ENCODE data around the gene HORMAD2. TPM values are rescaled to one million over a fixed set of nuclear protein-coding genes. Genes with fewer than 3 reads are reported as not detected.
A peak's percentile ranks its signal among the peaks of the same experiment; 100 is the strongest.

HORMAD2 gene
- polyA plus RNA-seq, 4 donors = not detected

DNA sequence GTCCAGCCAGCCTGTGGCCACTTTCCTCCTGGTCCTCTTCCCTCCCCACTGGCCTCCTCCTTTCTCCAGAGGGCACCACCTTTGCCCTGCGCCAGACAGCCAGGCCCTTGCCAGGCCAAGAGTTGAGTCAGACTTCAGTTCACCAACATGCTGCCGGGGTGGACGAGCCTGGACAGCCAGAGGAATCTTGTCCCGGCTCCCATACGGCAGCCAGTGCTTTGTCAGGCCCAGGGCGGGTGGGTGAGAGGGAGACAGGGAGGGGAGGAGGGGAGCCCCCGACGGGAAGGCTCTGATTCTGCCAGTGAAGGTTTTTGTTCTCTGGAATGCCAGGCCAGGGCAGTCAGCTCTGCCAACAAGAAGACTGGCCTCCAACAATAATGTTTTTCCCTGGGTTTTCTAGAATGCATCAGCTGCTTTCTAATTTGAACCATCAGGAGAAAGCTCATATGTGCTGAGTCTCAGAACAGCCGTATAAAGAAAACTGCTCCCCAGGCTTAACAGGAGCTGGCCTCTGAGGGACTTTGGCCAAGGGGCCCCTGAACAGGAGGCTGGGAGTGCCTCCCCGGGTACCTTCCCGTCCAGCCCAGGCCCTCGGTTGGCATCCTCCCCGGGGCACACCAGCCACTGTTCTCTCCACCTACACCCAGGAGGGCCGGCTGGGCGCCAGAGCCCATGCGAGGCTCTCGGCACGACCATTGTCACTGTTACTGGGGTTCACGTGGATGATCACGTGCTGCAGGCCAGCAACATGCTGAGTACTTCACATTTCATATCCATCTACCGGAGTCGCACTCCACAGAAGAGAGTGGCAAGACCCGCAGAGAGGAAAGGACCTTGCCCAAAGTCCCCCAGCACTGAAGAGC, 137.7 kb downstream of the HORMAD2 start:
- Histone ChIP-seq H3K27ac (ENCODE audit: low read depth in 1 of 3, low read length in 2 of 3) (peak overlapping the region in 1 of 3 donors; percentile 78), H3K9me3 (ENCODE audit: control insufficient read depth in 2 of 2, insufficient read depth in 1 of 2, low read depth in 1 of 2, low read length in 1 of 2) (no peaks in the 10 kb centered on the region), H3K4me1 (ENCODE audit: control insufficient read depth in 3 of 3, insufficient read depth in 2 of 3, low read depth in 1 of 3, low read length in 2 of 3) (peaks cover 2 to 21% (median 3%) of the 10 kb centered on the region in 3 donors), H3K4me3 (ENCODE audit: low read depth in 1 of 3, low read length in 3 of 3) (no peak overlapping the region), H3K27me3 (ENCODE audit: control insufficient read depth in 3 of 3, insufficient read depth in 3 of 3, low read length in 3 of 3) (no peaks in the 10 kb centered on the region), H3K36me3 (ENCODE audit: control insufficient read depth in 3 of 3, insufficient read depth in 2 of 3, low read depth in 1 of 3, low read length in 3 of 3) (no peaks in the 10 kb centered on the region)
- WGBS, 3 donors = 40 to 65% (median 56%) methylated on average over 23 of the region's 23 CpGs
- DNase-seq (peak; percentile 40 to 85), FAIRE-seq (no peak)

DNA sequence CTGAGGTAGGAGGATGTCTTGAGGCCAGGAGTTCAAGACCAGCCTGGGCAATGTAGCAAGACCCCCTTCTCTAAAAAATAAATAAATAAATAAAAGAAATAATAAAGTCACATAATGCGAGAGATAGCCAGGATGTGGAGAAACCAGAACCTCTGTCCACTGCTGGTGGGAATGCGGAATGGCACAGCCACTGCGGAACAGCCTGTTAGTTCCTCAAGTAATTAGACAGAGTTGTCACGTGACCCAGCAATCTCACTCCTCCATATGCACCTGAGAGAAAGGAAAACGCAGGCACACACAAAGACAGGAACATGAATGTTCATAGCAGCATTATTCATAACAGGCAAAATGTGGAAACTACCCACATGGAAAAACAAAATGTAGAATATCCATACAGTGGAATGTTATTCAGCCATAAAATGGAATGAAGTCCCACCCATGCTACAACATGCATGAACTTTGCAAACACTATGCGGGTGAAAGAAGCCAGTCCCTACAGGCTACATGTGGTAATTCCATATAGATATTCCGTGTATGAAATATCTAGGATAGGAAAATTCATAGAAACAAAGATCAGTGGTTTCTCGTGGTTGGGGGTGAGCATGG, 138.9 kb downstream of the HORMAD2 start:
- Histone ChIP-seq H3K9me3 (ENCODE audit: control insufficient read depth in 2 of 2, insufficient read depth in 1 of 2, low read depth in 1 of 2, low read length in 1 of 2) (no peaks in the 10 kb centered on the region), H3K36me3 (ENCODE audit: control insufficient read depth in 3 of 3, insufficient read depth in 2 of 3, low read depth in 1 of 3, low read length in 3 of 3) (no peaks in the 10 kb centered on the region), H3K4me3 (ENCODE audit: low read depth in 1 of 3, low read length in 3 of 3) (no peak overlapping the region), H3K27me3 (ENCODE audit: control insufficient read depth in 3 of 3, insufficient read depth in 3 of 3, low read length in 3 of 3) (no peaks in the 10 kb centered on the region), H3K4me1 (ENCODE audit: control insufficient read depth in 3 of 3, insufficient read depth in 2 of 3, low read depth in 1 of 3, low read length in 2 of 3) (peaks cover 0 to 15% (median 2%) of the 10 kb centered on the region in 3 donors), H3K27ac (ENCODE audit: low read depth in 1 of 3, low read length in 2 of 3) (no peak overlapping the region)
- no peak for FAIRE-seq
- WGBS, 3 donors = 84 to 93% (median 89%) methylated on average over 8 of the region's 8 CpGs
- DNase-seq = peak in 1 of 2 donors; percentile 62

DNA sequence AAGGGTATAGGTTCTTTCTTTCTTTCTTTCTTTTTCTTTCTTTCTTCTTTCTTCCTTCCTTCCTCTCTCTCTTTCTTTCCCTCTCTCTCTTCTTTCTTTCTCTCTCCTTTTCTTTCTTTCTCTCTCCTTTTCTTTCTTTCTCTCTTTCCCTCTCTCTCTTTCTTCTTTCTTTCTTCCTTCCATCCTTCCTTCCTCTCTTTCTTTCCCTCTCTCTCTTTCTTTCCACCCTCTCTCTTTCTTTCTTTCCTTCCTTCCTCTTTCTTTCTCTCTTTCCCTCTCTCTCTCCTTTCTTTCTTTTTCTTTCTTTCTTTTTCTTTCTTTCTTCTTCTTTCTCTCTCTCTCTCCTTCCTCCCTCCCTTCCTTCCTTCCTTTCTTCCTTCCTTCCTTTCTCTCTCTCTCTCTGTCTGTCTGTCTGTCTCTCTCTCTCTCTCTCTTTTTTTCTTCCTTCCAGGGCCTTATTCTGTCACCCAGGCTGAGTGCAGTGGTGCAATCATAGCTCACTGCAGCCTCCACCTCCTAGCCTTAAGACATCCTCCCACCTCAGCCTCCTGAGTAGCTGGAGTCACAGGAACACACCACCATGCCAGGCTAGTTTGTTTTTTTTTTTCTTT, 139.5 kb downstream of the HORMAD2 start:
- H3K4me1 ChIP-seq (ENCODE audit: control insufficient read depth in 3 of 3, insufficient read depth in 2 of 3, low read depth in 1 of 3, low read length in 2 of 3) = peaks cover 0 to 15% (median 2%) of the 10 kb centered on the region in 3 donors
- H3K9me3 ChIP-seq (ENCODE audit: control insufficient read depth in 2 of 2, insufficient read depth in 1 of 2, low read depth in 1 of 2, low read length in 1 of 2) = no peaks in the 10 kb centered on the region
- H3K27ac ChIP-seq (ENCODE audit: low read depth in 1 of 3, low read length in 2 of 3) = no peak overlapping the region
- H3K27me3 ChIP-seq (ENCODE audit: control insufficient read depth in 3 of 3, insufficient read depth in 3 of 3, low read length in 3 of 3) = no peaks in the 10 kb centered on the region
- DNase-seq (no peak), FAIRE-seq (no peak)
- no peak overlapping the region for H3K4me3 ChIP-seq (ENCODE audit: low read depth in 1 of 3, low read length in 3 of 3)
- no peaks in the 10 kb centered on the region for H3K36me3 ChIP-seq (ENCODE audit: control insufficient read depth in 3 of 3, insufficient read depth in 2 of 3, low read depth in 1 of 3, low read length in 3 of 3)

DNA sequence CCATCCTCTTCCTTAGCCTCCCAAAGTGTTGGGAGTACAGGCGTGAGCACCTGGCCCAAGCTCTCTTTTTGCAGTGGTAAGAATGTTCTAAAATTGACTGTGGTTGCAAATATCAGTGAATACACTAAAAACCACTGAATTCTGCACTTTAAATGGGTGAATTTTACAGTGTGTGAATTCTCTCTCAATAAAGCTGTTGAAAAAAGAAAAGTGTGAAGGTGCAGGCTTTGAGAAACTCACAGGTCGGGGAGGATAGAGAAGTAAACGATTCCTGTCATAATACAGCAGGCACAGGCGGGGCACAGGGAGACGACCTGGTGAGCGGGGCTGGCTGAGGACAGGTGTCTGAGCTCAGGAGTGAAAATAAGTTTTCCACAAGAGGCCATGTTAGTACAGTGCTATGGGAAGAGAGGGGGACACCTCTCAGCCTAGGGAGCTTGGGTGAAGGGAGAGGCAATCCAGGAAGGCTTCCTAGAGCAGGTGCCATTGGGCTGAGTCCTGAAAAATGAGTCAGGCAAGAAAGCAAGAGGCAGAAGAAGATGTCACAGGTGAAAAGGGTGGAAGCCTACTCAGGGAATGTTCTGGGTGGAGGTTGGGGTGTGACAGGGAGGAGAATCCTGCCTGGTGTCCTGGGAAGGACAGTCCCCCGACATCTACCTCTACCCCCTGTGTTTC, 140.2 kb downstream of the HORMAD2 start:
- no peaks in the 10 kb centered on the region for H3K36me3 ChIP-seq (ENCODE audit: control insufficient read depth in 3 of 3, insufficient read depth in 2 of 3, low read depth in 1 of 3, low read length in 3 of 3)

DNA sequence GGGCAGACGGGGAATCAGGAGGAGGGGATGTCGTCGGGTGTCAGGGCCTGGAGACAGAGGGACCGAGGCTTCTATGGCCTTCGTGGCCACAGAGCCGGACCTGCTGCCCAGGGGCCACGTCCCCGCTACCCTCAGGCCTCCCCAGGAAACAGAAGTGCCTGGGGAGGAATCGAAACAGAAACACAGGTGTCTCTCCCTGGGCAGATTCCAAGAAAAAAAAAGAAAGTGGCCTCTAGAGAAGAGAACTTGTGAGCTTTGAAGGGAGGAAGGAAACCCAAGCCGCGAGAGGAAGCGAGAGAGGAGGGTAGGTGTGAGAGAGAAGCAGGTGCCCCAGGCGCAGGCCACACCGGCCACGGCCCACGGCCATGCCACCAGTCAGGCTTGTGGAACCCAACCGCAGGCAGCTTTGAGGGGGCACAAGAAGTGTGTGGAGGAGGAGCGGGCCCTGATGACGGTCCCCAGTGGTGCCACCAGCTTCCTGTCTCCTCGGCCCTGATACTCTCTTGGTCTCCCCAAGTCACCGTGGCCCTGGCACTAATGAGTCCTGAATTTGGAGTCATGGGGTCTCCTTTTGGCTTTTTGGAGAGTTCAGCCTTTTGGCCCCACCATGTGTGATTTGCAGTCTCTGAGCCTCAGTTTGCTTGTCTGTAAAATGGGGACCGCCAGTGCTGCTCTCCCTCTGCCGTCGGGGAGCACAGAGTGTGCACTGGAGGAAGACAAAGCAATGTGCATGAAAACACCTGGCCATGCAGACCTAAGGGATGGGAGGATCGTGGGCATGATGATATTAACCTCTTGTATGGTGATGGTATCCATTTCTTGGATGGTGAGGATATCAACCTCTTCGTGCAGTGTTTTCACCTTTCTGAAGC, 141.1 kb downstream of the HORMAD2 start:
- peaks cover 0 to 6% (median 0%) of the 10 kb centered on the region in 3 donors for H3K27me3 ChIP-seq (ENCODE audit: control insufficient read depth in 3 of 3, insufficient read depth in 3 of 3, low read length in 3 of 3)
- WGBS, 3 donors = 27 to 44% (median 32%) methylated on average over 23 to 26 of the region's 26 CpGs
- FAIRE-seq (no peak), DNase-seq (peak in 1 of 2 donors; percentile 56)
- no peaks in the 10 kb centered on the region for H3K36me3 ChIP-seq (ENCODE audit: control insufficient read depth in 3 of 3, insufficient read depth in 2 of 3, low read depth in 1 of 3, low read length in 3 of 3)
- H3K4me1 ChIP-seq (ENCODE audit: control insufficient read depth in 3 of 3, insufficient read depth in 2 of 3, low read depth in 1 of 3, low read length in 2 of 3) = peaks cover 0 to 15% (median 2%) of the 10 kb centered on the region in 3 donors
- peak overlapping the region in 1 of 3 donors; percentile 68 for H3K27ac ChIP-seq (ENCODE audit: low read depth in 1 of 3, low read length in 2 of 3)
- peaks cover 0 to 7% of the 10 kb centered on the region in 2 donors for H3K9me3 ChIP-seq (ENCODE audit: control insufficient read depth in 2 of 2, insufficient read depth in 1 of 2, low read depth in 1 of 2, low read length in 1 of 2)
- H3K4me3 ChIP-seq (ENCODE audit: low read depth in 1 of 3, low read length in 3 of 3) = peak overlapping the region in 1 of 3 donors; percentile 2

More for the DNA sequence above, 140.2 kb downstream of the HORMAD2 start:
- FAIRE-seq (no peak), DNase-seq (no peak)
- H3K27me3 ChIP-seq (ENCODE audit: control insufficient read depth in 3 of 3, insufficient read depth in 3 of 3, low read length in 3 of 3) = peaks cover 0 to 6% (median 0%) of the 10 kb centered on the region in 3 donors
- H3K4me1 ChIP-seq (ENCODE audit: control insufficient read depth in 3 of 3, insufficient read depth in 2 of 3, low read depth in 1 of 3, low read length in 2 of 3) = peaks cover 0 to 15% (median 2%) of the 10 kb centered on the region in 3 donors
- 57 to 68% (median 59%) methylated on average over 7 of the region's 7 CpGs for WGBS, 3 donors
- H3K4me3 ChIP-seq (ENCODE audit: low read depth in 1 of 3, low read length in 3 of 3) = no peak overlapping the region
- H3K27ac ChIP-seq (ENCODE audit: low read depth in 1 of 3, low read length in 2 of 3) = peak overlapping the region in 1 of 3 donors; percentile 68
- H3K9me3 ChIP-seq (ENCODE audit: control insufficient read depth in 2 of 2, insufficient read depth in 1 of 2, low read depth in 1 of 2, low read length in 1 of 2) = peaks cover 0 to 4% of the 10 kb centered on the region in 2 donors

DNA sequence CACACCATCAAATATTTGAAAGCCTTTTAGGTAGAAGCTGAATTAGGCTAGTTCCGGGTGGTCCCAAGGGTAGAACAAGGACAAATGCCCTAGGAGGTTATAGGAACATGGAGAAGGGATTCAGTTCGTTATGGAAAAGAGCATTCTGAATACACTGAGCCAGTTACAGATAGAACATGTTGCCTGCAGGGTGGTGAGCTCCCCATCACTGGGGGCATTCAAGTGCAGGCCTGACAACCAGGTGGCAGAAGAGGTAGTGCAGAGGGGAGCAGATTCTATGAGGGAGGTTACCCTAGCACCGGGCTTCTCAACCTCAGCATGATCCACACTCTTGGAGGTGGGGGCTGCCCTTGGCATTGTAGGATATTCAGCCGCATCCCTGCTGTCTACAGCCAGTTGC, 142.1 kb downstream of the HORMAD2 start:
- 76 to 87% (median 79%) methylated on average over 4 of the region's 4 CpGs for WGBS, 3 donors
- Histone ChIP-seq H3K4me1 (ENCODE audit: control insufficient read depth in 3 of 3, insufficient read depth in 2 of 3, low read depth in 1 of 3, low read length in 2 of 3) (peaks cover 0 to 14% (median 2%) of the 10 kb centered on the region in 3 donors), H3K4me3 (ENCODE audit: low read depth in 1 of 3, low read length in 3 of 3) (no peak overlapping the region), H3K27ac (ENCODE audit: low read depth in 1 of 3, low read length in 2 of 3) (no peak overlapping the region), H3K27me3 (ENCODE audit: control insufficient read depth in 3 of 3, insufficient read depth in 3 of 3, low read length in 3 of 3) (peaks cover 0 to 6% (median 0%) of the 10 kb centered on the region in 3 donors), H3K9me3 (ENCODE audit: control insufficient read depth in 2 of 2, insufficient read depth in 1 of 2, low read depth in 1 of 2, low read length in 1 of 2) (peaks cover 0 to 7% of the 10 kb centered on the region in 2 donors), H3K36me3 (ENCODE audit: control insufficient read depth in 3 of 3, insufficient read depth in 2 of 3, low read depth in 1 of 3, low read length in 3 of 3) (no peaks in the 10 kb centered on the region)
- no peak for DNase-seq
- no peak for FAIRE-seq

- peaks cover 0 to 6% (median 0%) of the 10 kb centered on the region in 3 donors for H3K27me3 ChIP-seq (ENCODE audit: control insufficient read depth in 3 of 3, insufficient read depth in 3 of 3, low read length in 3 of 3)
- FAIRE-seq = no peak
Observed at GRCh38 chr22:30223303-30223702, 143.0 kb downstream of the HORMAD2 start.

More at GRCh38 chr22:30223303-30223702, 143.0 kb downstream of the HORMAD2 start:
- H3K4me3 ChIP-seq (ENCODE audit: low read depth in 1 of 3, low read length in 3 of 3) = no peak overlapping the region
- no peaks in the 10 kb centered on the region for H3K36me3 ChIP-seq (ENCODE audit: control insufficient read depth in 3 of 3, insufficient read depth in 2 of 3, low read depth in 1 of 3, low read length in 3 of 3)
- H3K9me3 ChIP-seq (ENCODE audit: control insufficient read depth in 2 of 2, insufficient read depth in 1 of 2, low read depth in 1 of 2, low read length in 1 of 2) = peaks cover 0 to 7% of the 10 kb centered on the region in 2 donors
- WGBS, 3 donors = 64 to 76% (median 70%) methylated on average over 15 of the region's 15 CpGs
- no peak overlapping the region for H3K27ac ChIP-seq (ENCODE audit: low read depth in 1 of 3, low read length in 2 of 3)
- H3K4me1 ChIP-seq (ENCODE audit: control insufficient read depth in 3 of 3, insufficient read depth in 2 of 3, low read depth in 1 of 3, low read length in 2 of 3) = peaks cover 0 to 5% (median 2%) of the 10 kb centered on the region in 3 donors
- DNase-seq = no peak

Measured in small intestine (tissue), 7 donors.